Breast epithelium (tissue), 4 donors: ENCODE results near the gene TPPP3. TPM values are rescaled to one million over a fixed set of nuclear protein-coding genes. Genes with fewer than 3 reads are reported as not detected.

ENCODE experiments used
- DNase-seq, 2 donors: peaks; one replicate each; pipeline ENCODE4 v3.0.0-alpha.2; 2019; ENCODE audit warnings: low spot score in 2 of 2
- H3K27ac ChIP-seq, 2 donors: fragments of 200-600 bp; sonication (generic) in 1 of 2; one replicate each; pipeline ENCODE4 v1.5.1; 2016 to 2019; ENCODE audit warnings: mild to moderate bottlenecking in 1 of 2
- H3K27me3 ChIP-seq, 2 donors: fragments of 200-600 bp; sonication (generic) in 1 of 2; one replicate each; pipeline versions ENCODE4 v1.5.1 to v1.6.0; 2017 to 2019; ENCODE audit warnings: control low read depth in 1 of 2, mild to moderate bottlenecking in 1 of 2
- H3K36me3 ChIP-seq: fragments of 200-600 bp; one replicate; pipeline ENCODE4 v1.5.1; 2019
- H3K4me1 ChIP-seq, 2 donors: fragments of 200-600 bp; sonication (generic); one replicate each; pipeline ENCODE4 v1.5.1; 2016 to 2019; ENCODE audit warnings: control low read depth in 1 of 2
- H3K4me3 ChIP-seq, 3 donors: fragments of 200-600 bp; sonication (generic); 1 replicate in 2 of 3; 2 replicates in 1 of 3; pipeline ENCODE4 v1.5.1; 2016 to 2019; ENCODE audit warnings: mild to moderate bottlenecking in 3 of 3, moderate library complexity in 2 of 3
- H3K9me3 ChIP-seq, 2 donors: fragments of 200-600 bp; sonication (generic) in 1 of 2; one replicate each; pipeline ENCODE4 v1.5.1; 2016 to 2019; ENCODE audit warnings: control low read depth in 1 of 2
- CTCF ChIP-seq, 3 donors: fragments of 450-650 bp; IDR thresholded peaks; one replicate each; pipeline ENCODE4 v1.5.1; 2016 to 2017; ENCODE audit warnings: antibody characterized with exemption in 3 of 3, mild to moderate bottlenecking in 3 of 3, moderate library complexity in 3 of 3
- POLR2A ChIP-seq: fragments of 450-650 bp; IDR thresholded peaks from one replicate; pipeline ENCODE4 v1.6.1; 2016; ENCODE audit warnings: antibody characterized with exemption, mild to moderate bottlenecking, moderate library complexity
- POLR2AphosphoS5 ChIP-seq, 3 donors: sonication (generic); formaldehyde crosslinking; IDR thresholded peaks; one replicate each; pipeline ENCODE4 v1.6.1; 2017; ENCODE audit warnings: antibody characterized with exemption in 3 of 3
- intact Hi-C: fragments of 100-400 bp; cut with DNase I; formaldehyde crosslinking; loops from one replicate; pipeline ENCODE4 v1.15.1; 2023; ENCODE audit warnings: low total_unique reads
- total RNA-seq, 3 donors: library from RNA; depleted of rRNA; stranded (reverse); fragments of >200 nt; gene quantifications; one replicate each; pipeline ENCODE4 v1.1.0, GENCODE V29; 2016

TPPP3 gene
- total RNA-seq, 3 donors from 2014 or later = 1.3 to 6.9 (median 3.6) TPM

DNA sequence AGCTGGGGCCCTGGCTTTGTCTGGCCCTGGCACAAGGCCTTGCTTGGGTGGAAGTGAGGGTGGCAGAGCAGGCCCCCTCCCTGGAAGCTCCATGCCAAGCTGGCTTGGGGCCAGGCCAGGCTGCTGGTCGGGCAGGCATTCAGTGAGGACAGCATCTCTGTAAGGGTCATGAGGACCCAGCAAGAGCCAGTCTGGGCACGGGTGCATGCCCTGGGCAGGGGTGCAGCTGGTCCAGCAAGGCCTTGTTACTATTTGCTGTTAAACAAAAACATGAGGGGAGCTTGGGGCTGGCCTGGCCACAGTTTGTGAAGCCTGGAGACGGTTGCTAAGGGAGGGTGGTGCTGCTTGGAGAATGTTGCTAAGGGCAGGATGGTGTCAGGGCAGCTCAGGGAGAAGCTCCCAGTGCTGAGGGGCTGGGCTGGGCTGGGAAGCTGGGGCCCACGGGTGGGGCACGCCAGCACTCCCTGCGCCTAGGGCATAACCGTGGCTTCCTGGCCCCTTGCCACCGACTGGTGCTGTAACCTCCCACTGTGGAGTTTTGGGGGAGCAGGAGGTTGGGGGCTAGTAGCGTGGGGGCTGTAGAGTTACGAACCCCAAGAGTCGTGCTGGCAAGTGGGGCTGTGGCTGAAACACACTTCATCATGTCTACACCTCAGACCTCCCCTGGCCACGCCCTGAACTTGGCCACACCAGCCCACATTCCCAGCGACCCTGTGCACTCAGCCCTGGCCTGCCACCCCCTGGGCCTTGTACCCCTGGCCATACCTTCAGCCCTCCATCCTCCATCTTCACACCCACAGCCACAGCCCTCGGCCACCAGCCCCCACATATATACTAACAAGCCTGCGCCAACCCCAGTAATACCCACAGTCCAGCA is 1.6 kb downstream of the TPPP3 start:
- Histone ChIP-seq H3K27ac (peak overlapping the region in 1 of 2 donors; percentile 82), H3K9me3 (no peaks in the 10 kb centered on the region), H3K4me1 (peaks cover 6 to 17% of the 10 kb centered on the region in 2 donors), H3K27me3 (no peaks in the 10 kb centered on the region), H3K36me3 (no peaks in the 10 kb centered on the region), H3K4me3 (peak overlapping the region in 1 of 3 donors; percentile 43)
- TF ChIP-seq POLR2A = no peak
- TF ChIP-seq POLR2AphosphoS5 (IDR thresholded peaks at IDR 0.05) = no peak
- TF ChIP-seq CTCF (IDR thresholded peaks at IDR 0.05) = no peak
- DNase-seq = no peak
- intact Hi-C loops = no loop called here

GRCh38 chr16:67390816-67391423 is 2.4 kb downstream of the TPPP3 start:
- no peaks in the 10 kb centered on the region for H3K9me3 ChIP-seq
- no peaks in the 10 kb centered on the region for H3K27me3 ChIP-seq
- intact Hi-C loops = no loop called here
- TF ChIP-seq POLR2AphosphoS5 (IDR thresholded peaks at IDR 0.05) (no peak), POLR2A (no peak), CTCF (IDR thresholded peaks at IDR 0.05) (no peak)
- H3K4me1 ChIP-seq = peaks cover 6 to 14% of the 10 kb centered on the region in 2 donors
- no peak overlapping the region for H3K4me3 ChIP-seq
- no peak for DNase-seq
- no peaks in the 10 kb centered on the region for H3K36me3 ChIP-seq
- H3K27ac ChIP-seq = peak overlapping the region in 1 of 2 donors; percentile 82

- DNase-seq = no peak
- H3K36me3 ChIP-seq = no peaks in the 10 kb centered on the region
- H3K4me3 ChIP-seq = no peak overlapping the region
- no peak overlapping the region for H3K27ac ChIP-seq
- H3K4me1 ChIP-seq = peaks cover 6 to 9% of the 10 kb centered on the region in 2 donors
- intact Hi-C loops = no loop called here
- TF ChIP-seq POLR2AphosphoS5 (IDR thresholded peaks at IDR 0.05) = no peak
- no peak for TF ChIP-seq POLR2A
- no peak for TF ChIP-seq CTCF (IDR thresholded peaks at IDR 0.05)
- H3K9me3 ChIP-seq = no peaks in the 10 kb centered on the region
- no peaks in the 10 kb centered on the region for H3K27me3 ChIP-seq
These were observed 3.1 kb downstream of the TPPP3 start for GRCh38 chr16:67389911-67390815.

- H3K9me3 ChIP-seq = no peaks in the 10 kb centered on the region
- no peaks in the 10 kb centered on the region for H3K27me3 ChIP-seq
- H3K4me1 ChIP-seq = peaks cover 2 to 6% of the 10 kb centered on the region in 2 donors
- no peak overlapping the region for H3K4me3 ChIP-seq
- H3K27ac ChIP-seq = no peak overlapping the region
- no peak for TF ChIP-seq POLR2A
- no peaks in the 10 kb centered on the region for H3K36me3 ChIP-seq
- intact Hi-C loops = no loop called here
- DNase-seq = no peak
These were observed 4.7 kb downstream of the TPPP3 start for GRCh38 chr16:67388591-67388990.

DNA sequence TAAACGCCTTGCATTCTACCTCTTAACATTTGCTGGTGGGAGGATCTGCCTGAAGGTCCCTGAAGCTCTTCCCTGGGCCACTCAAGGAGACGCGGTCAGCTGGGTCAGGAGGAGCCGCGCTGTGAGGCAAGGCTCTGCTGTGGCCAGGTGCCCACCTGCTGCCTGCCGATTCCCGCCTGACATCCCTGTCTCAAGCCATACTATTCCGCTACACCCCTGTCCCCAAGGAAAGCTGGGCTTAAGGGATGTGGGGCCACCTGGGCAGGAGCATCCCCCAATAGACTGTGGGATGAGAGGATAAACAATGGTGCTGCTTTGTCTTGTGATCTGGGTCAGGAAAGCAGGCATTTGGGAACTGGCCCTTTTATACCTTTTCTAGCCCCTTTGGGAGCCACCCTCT is 5.1 kb downstream of the TPPP3 start:
- Histone ChIP-seq H3K36me3 (no peaks in the 10 kb centered on the region), H3K4me3 (no peak overlapping the region), H3K27ac (no peak overlapping the region), H3K9me3 (no peaks in the 10 kb centered on the region), H3K4me1 (peaks cover 0 to 6% of the 10 kb centered on the region in 2 donors), H3K27me3 (no peaks in the 10 kb centered on the region)
- intact Hi-C loops = no loop called here
- DNase-seq = no peak
- TF ChIP-seq CTCF (IDR thresholded peaks at IDR 0.05) (no peak), POLR2AphosphoS5 (IDR thresholded peaks at IDR 0.05) (no peak), POLR2A (no peak)
